Kidney (tissue), 14 donors: Measurements from ENCODE around the gene COA1. TPM values are rescaled to one million over a fixed set of nuclear protein-coding genes. Genes with fewer than 3 reads are reported as not detected.

ENCODE experiments used
- DNase-seq, 5 donors: peaks; one replicate each; pipeline ENCODE4 v3.0.0-alpha.2; 2013 to 2020
- FAIRE-seq: peaks from 2 replicates; lab custom pipeline; 2012; peaks lifted over from hg19 to GRCh38; lab: Jason Lieb, UNC
- H3K27ac ChIP-seq, 2 donors: one replicate each; pipeline ENCODE4 v1.7.0; 2013; ENCODE audit warnings: low read depth in 2 of 2, low read length in 2 of 2, inconsistent platforms in 1 of 2
- H3K27me3 ChIP-seq: one replicate; pipeline ENCODE4 v1.7.1; 2013; ENCODE audit warnings: low read length, inconsistent platforms; ENCODE audit not compliant: control insufficient read depth, insufficient read depth
- H3K36me3 ChIP-seq, 3 donors: one replicate each; pipeline versions ENCODE4 v1.7.0 to v1.7.1; 2013; ENCODE audit warnings: low read length in 3 of 3, control low read depth in 1 of 3, inconsistent platforms in 1 of 3; ENCODE audit not compliant: insufficient read depth in 3 of 3, control insufficient read depth in 2 of 3
- H3K4me1 ChIP-seq, 3 donors: one replicate each; pipeline versions ENCODE4 v1.7.0 to v1.7.1; 2013; ENCODE audit warnings: low read length in 3 of 3, inconsistent platforms in 1 of 3, low read depth in 1 of 3; ENCODE audit not compliant: control insufficient read depth in 2 of 3, insufficient read depth in 2 of 3
- H3K4me3 ChIP-seq, 3 donors: one replicate each; pipeline versions ENCODE4 v1.7.0 to v1.8.1; 2013; ENCODE audit warnings: low read length in 3 of 3, control low read depth in 1 of 3, inconsistent platforms in 1 of 3
- H3K9ac ChIP-seq, 3 donors: one replicate each; pipeline versions ENCODE4 v1.7.0 to v1.7.1; 2013; ENCODE audit warnings: low read length in 3 of 3, control low read depth in 1 of 3, inconsistent platforms in 1 of 3
- H3K9me3 ChIP-seq, 3 donors: one replicate each; pipeline versions ENCODE4 v1.7.0 to v1.7.1; 2013; ENCODE audit warnings: low read length in 3 of 3, control low read depth in 1 of 3, inconsistent platforms in 1 of 3; ENCODE audit not compliant: control insufficient read depth in 2 of 3, insufficient read depth in 1 of 3
- CTCF ChIP-seq: IDR thresholded peaks from 3 replicates; pipeline ENCODE4 v1.5.1; 2012; ENCODE audit warnings: mild to moderate bottlenecking, moderate library complexity, borderline replicate concordance; ENCODE audit not compliant: insufficient read depth; ENCODE audit errors: extremely low read depth
- intact Hi-C: fragments of 100-400 bp; cut with DNase I; formaldehyde crosslinking; loops from one replicate; pipeline ENCODE4 v1.11.1; 2022
- polyA plus RNA-seq: library from polyadenylated mRNA; stranded (reverse); fragments of 350-450 nt; fragmentation: Illumina TruSeq; extraction: RNeasy Lipid Tissue Mini Kit (QIAGEN cat#74804); gene quantifications from one replicate; pipeline ENCODE4 v1.2.3, GENCODE V29; 2014; ENCODE audit warnings: low read depth, low replicate concordance; ENCODE audit not compliant: insufficient read depth
- total RNA-seq: library from RNA; stranded (reverse); fragmentation: NEBNext Ultra II Directional; extraction: Animal tissue kit (Norgen Biotek cat#: 25700); gene quantifications from one replicate; pipeline ENCODE4 v1.2.1, GENCODE V29; 2021
- donor health status: control.
- donor health status: control.
- donor health status: control.
- donor health status: control.
- donor health status: control.
- donor health status: DM: yes; HTN: yes; CAD: no.
- donor health status: Normal renal cell carcinoma (clear cell type).

The COA1 gene
- total and polyA plus RNA-seq, 2 donors from 2014 or later = 49.6 to 58.9 TPM

- no peak for DNase-seq
- Histone ChIP-seq H3K4me1 (peaks cover 0 to 7% (median 4%) of the 10 kb centered on the region in 3 donors), H3K9ac (no peak overlapping the region), H3K4me3 (no peak overlapping the region), H3K27me3 (no peaks in the 10 kb centered on the region), H3K9me3 (no peaks in the 10 kb centered on the region), H3K27ac (no peak overlapping the region), H3K36me3 (no peaks in the 10 kb centered on the region)
- intact Hi-C loops = no loop called here
- no peak for FAIRE-seq
- TF ChIP-seq CTCF = no peak
Measured at GRCh38 chr7:43754596-43754995, 25.3 kb upstream of the COA1 start.

- FAIRE-seq (no peak), DNase-seq (no peak)
- Histone ChIP-seq H3K36me3 (no peaks in the 10 kb centered on the region), H3K9ac (no peak overlapping the region), H3K27ac (no peak overlapping the region), H3K4me3 (no peak overlapping the region), H3K4me1 (peaks cover 0 to 4% (median 0%) of the 10 kb centered on the region in 3 donors), H3K27me3 (no peaks in the 10 kb centered on the region), H3K9me3 (no peaks in the 10 kb centered on the region)
- intact Hi-C loops = no loop called here
- no peak for TF ChIP-seq CTCF
Measured at GRCh38 chr7:43753843-43754242, 24.5 kb upstream of the COA1 start.

GRCh38 chr7:43753271-43753810 lies 24.0 kb upstream of the COA1 start:
- Histone ChIP-seq H3K9me3 (no peaks in the 10 kb centered on the region), H3K27me3 (no peaks in the 10 kb centered on the region), H3K4me1 (peaks cover 0 to 4% (median 0%) of the 10 kb centered on the region in 3 donors), H3K27ac (no peak overlapping the region), H3K36me3 (no peaks in the 10 kb centered on the region), H3K4me3 (no peak overlapping the region), H3K9ac (no peak overlapping the region)
- DNase-seq (no peak), FAIRE-seq (no peak)
- TF ChIP-seq CTCF = no peak
- intact Hi-C loops = no loop called here

DNA sequence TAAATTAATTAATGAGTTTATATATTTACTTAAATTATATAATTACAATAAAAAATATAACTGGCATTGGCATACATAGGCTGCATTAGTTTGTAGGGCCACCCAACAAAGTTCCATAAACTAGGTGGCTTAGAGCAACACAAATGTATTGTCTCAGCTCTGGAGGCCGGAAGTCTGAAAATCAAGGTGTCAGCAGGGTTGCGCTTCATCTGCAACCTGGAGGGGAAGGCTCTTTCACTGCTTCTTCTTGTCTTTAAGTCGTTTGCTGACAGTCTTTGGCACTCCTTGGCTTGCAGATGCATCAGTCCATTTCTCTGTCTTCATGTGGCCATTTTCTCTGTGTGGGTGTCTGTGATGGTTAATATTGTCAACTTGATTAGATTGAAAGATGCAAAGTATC lies 23.1 kb upstream of the COA1 start:
- Histone ChIP-seq H3K9me3 (no peaks in the 10 kb centered on the region), H3K9ac (no peak overlapping the region), H3K27ac (no peak overlapping the region), H3K4me3 (no peak overlapping the region), H3K36me3 (no peaks in the 10 kb centered on the region), H3K27me3 (no peaks in the 10 kb centered on the region), H3K4me1 (no peaks in the 10 kb centered on the region)
- no peak for FAIRE-seq
- TF ChIP-seq CTCF = no peak
- intact Hi-C loops = no loop called here
- DNase-seq = no peak
